Kidney (tissue), 14 donors: ENCODE measurements around the gene CDK5R1. TPM values are rescaled to one million over a fixed set of nuclear protein-coding genes. Genes with fewer than 3 reads are reported as not detected.

Source experiments
- DNase-seq, 5 donors: peaks; one replicate each; pipeline ENCODE4 v3.0.0-alpha.2; 2013 to 2020
- FAIRE-seq: peaks from 2 replicates; lab custom pipeline; 2012; peaks lifted over from hg19 to GRCh38; lab: Jason Lieb, UNC
- H3K27ac ChIP-seq, 2 donors: one replicate each; pipeline ENCODE4 v1.7.0; 2013; ENCODE audit warnings: low read depth in 2 of 2, low read length in 2 of 2, inconsistent platforms in 1 of 2
- H3K27me3 ChIP-seq: one replicate; pipeline ENCODE4 v1.7.1; 2013; ENCODE audit warnings: low read length, inconsistent platforms; ENCODE audit not compliant: control insufficient read depth, insufficient read depth
- H3K36me3 ChIP-seq, 3 donors: one replicate each; pipeline versions ENCODE4 v1.7.0 to v1.7.1; 2013; ENCODE audit warnings: low read length in 3 of 3, control low read depth in 1 of 3, inconsistent platforms in 1 of 3; ENCODE audit not compliant: insufficient read depth in 3 of 3, control insufficient read depth in 2 of 3
- H3K4me1 ChIP-seq, 3 donors: one replicate each; pipeline versions ENCODE4 v1.7.0 to v1.7.1; 2013; ENCODE audit warnings: low read length in 3 of 3, inconsistent platforms in 1 of 3, low read depth in 1 of 3; ENCODE audit not compliant: control insufficient read depth in 2 of 3, insufficient read depth in 2 of 3
- H3K4me3 ChIP-seq, 3 donors: one replicate each; pipeline versions ENCODE4 v1.7.0 to v1.8.1; 2013; ENCODE audit warnings: low read length in 3 of 3, control low read depth in 1 of 3, inconsistent platforms in 1 of 3
- H3K9ac ChIP-seq, 3 donors: one replicate each; pipeline versions ENCODE4 v1.7.0 to v1.7.1; 2013; ENCODE audit warnings: low read length in 3 of 3, control low read depth in 1 of 3, inconsistent platforms in 1 of 3
- H3K9me3 ChIP-seq, 3 donors: one replicate each; pipeline versions ENCODE4 v1.7.0 to v1.7.1; 2013; ENCODE audit warnings: low read length in 3 of 3, control low read depth in 1 of 3, inconsistent platforms in 1 of 3; ENCODE audit not compliant: control insufficient read depth in 2 of 3, insufficient read depth in 1 of 3
- intact Hi-C: fragments of 100-400 bp; cut with DNase I; formaldehyde crosslinking; loops from one replicate; pipeline ENCODE4 v1.11.1; 2022
- polyA plus RNA-seq: library from polyadenylated mRNA; stranded (reverse); fragments of 350-450 nt; fragmentation: Illumina TruSeq; extraction: RNeasy Lipid Tissue Mini Kit (QIAGEN cat#74804); gene quantifications from one replicate; pipeline ENCODE4 v1.2.3, GENCODE V29; 2014; ENCODE audit warnings: low read depth, low replicate concordance; ENCODE audit not compliant: insufficient read depth
- total RNA-seq: library from RNA; stranded (reverse); fragmentation: NEBNext Ultra II Directional; extraction: Animal tissue kit (Norgen Biotek cat#: 25700); gene quantifications from one replicate; pipeline ENCODE4 v1.2.1, GENCODE V29; 2021
- TF ChIP-seq, protein P1 (sequence below): IDR thresholded peaks from 3 replicates; pipeline ENCODE4 v1.5.1; 2012; ENCODE audit warnings: mild to moderate bottlenecking, moderate library complexity, borderline replicate concordance; ENCODE audit not compliant: insufficient read depth; ENCODE audit errors: extremely low read depth
- donor health status: control.
- donor health status: control.
- donor health status: control.
- donor health status: control.
- donor health status: control.
- donor health status: DM: yes; HTN: yes; CAD: no.
- donor health status: Normal renal cell carcinoma (clear cell type).

CDK5R1 gene
- total and polyA plus RNA-seq, 2 donors from 2014 or later = 0.67 to 1.5 TPM

DNA sequence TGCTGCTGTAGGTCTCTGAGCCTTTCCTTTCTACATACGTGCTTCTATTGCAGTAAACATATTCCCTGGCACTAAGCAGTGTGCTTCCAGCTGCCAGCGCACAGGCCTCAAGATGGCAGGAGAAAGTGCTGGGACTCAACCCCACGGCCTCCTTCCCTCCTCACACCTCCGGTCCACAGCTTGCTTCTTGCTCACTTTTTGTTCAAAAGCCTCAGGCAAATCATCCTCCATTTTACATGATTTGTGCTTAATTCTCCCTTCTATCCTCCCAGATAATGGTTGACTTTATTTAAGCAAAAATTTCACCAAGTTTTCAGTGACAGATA, 5.4 kb downstream of the CDK5R1 start:
- no peak overlapping the region for H3K9ac ChIP-seq
- TF ChIP-seq, protein P1, sequence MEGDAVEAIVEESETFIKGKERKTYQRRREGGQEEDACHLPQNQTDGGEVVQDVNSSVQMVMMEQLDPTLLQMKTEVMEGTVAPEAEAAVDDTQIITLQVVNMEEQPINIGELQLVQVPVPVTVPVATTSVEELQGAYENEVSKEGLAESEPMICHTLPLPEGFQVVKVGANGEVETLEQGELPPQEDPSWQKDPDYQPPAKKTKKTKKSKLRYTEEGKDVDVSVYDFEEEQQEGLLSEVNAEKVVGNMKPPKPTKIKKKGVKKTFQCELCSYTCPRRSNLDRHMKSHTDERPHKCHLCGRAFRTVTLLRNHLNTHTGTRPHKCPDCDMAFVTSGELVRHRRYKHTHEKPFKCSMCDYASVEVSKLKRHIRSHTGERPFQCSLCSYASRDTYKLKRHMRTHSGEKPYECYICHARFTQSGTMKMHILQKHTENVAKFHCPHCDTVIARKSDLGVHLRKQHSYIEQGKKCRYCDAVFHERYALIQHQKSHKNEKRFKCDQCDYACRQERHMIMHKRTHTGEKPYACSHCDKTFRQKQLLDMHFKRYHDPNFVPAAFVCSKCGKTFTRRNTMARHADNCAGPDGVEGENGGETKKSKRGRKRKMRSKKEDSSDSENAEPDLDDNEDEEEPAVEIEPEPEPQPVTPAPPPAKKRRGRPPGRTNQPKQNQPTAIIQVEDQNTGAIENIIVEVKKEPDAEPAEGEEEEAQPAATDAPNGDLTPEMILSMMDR = no peak
- H3K4me3 ChIP-seq = no peak overlapping the region
- no peak overlapping the region for H3K27ac ChIP-seq
- no peaks in the 10 kb centered on the region for H3K36me3 ChIP-seq
- H3K4me1 ChIP-seq = peaks cover 0 to 10% (median 0%) of the 10 kb centered on the region in 3 donors
- no peaks in the 10 kb centered on the region for H3K27me3 ChIP-seq
- no peaks in the 10 kb centered on the region for H3K9me3 ChIP-seq
- FAIRE-seq (no peak), DNase-seq (no peak)
- intact Hi-C loops = no loop called here

DNA sequence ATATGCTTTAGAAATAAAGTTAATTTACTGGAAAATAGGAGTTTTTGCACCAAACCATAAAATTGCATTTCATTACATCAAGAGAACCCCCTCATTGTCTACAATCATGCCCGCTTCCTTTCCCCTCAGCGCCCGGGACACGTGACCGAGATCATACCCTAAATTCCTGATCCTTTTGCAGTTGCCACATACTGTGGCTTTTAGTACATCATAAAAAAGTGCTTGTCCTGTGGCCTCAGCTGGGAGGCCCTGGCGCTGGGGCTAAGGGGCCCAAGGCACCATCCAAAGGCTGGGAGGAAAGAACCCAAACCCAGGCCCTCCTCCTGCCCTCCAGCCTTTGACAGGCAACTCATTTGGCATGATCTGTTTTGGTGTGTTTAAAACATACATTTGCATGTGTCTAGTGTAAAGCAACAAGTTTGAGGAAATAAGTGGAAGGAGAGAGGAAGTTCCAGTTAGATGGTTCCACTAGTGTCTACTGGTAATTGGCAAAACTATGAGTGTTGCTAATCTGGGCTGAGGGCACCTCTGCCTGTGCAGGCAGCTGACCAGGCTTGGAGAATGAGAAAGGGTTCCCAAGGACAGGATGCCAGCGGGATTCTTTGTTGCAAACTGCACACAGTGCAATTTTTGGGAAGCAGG, 6.0 kb downstream of the CDK5R1 start:
- Histone ChIP-seq H3K27ac (no peak overlapping the region), H3K4me1 (peaks cover 0 to 6% (median 0%) of the 10 kb centered on the region in 3 donors), H3K4me3 (no peak overlapping the region), H3K36me3 (no peaks in the 10 kb centered on the region), H3K9ac (no peak overlapping the region), H3K27me3 (no peaks in the 10 kb centered on the region), H3K9me3 (no peaks in the 10 kb centered on the region)
- intact Hi-C loops = no loop called here
- TF ChIP-seq, protein P1 = no peak
- no peak for FAIRE-seq
- DNase-seq = peak in 1 of 5 donors; percentile 42

DNA sequence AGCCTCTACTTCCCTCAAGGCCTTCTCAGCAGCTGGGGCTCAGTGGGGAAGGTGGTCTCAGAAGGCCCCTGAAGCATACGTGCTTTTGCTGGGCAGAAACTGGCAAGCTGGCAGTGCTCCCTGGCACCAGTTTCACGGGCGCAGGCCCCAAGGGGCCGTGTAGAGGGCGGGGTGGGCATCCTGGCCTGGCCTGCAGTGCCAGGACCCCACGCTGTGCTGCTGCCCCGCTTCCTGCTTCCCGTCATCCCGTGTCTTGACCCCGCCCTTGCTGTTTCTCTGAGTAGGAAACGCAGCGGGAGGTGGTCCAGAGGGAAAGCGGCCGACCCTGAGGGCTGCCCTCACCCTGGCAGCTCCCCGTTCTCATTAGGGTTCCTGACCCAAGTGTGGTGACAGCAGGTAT, 6.8 kb downstream of the CDK5R1 start:
- H3K36me3 ChIP-seq = no peaks in the 10 kb centered on the region
- FAIRE-seq (no peak), DNase-seq (no peak)
- no peak overlapping the region for H3K9ac ChIP-seq
- intact Hi-C loops = no loop called here
- H3K4me3 ChIP-seq = no peak overlapping the region
- no peaks in the 10 kb centered on the region for H3K9me3 ChIP-seq
- H3K27me3 ChIP-seq = no peaks in the 10 kb centered on the region
- no peak overlapping the region for H3K27ac ChIP-seq
- H3K4me1 ChIP-seq = peaks cover 0 to 6% (median 0%) of the 10 kb centered on the region in 3 donors
- TF ChIP-seq, protein P1 = no peak

DNA sequence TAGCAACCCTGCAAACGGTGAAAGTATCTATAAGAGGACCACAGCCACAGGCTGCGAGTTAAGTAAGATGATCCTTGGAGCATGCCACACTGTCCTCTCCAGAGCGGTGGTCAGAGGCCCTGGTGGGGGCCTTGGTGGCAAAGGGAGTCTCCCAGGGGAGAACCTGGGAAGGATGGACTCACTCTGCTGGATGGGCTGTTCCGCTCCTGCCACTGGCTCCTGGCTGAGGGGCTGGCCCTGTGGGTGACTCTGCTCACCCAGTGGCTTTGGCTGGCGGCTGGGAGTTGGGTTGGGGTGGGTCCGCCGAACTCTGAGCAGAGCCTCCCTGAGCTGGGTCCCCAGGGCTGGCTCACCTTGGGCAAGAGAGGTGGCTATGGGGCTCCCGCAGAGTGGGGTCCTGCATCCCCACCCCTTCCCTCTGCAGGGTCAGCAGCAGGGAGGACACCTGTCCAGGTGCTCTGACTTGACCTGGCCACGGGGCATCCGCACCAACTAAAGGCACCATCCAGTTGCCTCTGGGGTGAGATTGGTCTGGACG, 7.3 kb downstream of the CDK5R1 start:
- Histone ChIP-seq H3K9me3 (no peaks in the 10 kb centered on the region), H3K27ac (no peak overlapping the region), H3K4me3 (no peak overlapping the region), H3K27me3 (no peaks in the 10 kb centered on the region), H3K9ac (no peak overlapping the region), H3K4me1 (peaks cover 0 to 6% (median 0%) of the 10 kb centered on the region in 3 donors), H3K36me3 (no peaks in the 10 kb centered on the region)
- no peak for FAIRE-seq
- TF ChIP-seq, protein P1 = no peak
- intact Hi-C loops = no loop called here
- no peak for DNase-seq
